ENCODE measurements around the gene CCT2.

Gene CCT2

DNA sequence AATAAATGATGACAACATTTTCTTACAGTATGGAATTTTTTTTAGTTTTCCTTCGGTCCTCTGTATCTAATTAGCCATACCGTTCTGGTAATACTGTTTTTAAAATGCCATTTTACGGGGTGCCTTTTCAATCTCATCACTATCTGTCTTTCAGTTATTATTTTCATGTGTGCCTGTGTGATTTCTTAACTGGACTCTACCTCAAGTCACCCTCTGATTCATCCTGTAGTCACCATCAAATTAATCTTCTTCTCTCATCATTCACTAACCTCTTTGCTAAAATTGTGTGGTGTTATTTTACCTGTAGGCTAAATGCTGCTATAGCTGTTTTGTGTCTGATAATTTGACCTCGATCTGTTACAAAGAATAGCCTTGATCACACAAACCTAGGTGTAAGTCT is 16.0 kb upstream of the CCT2 start:
- DNase-seq (ENCODE audit: low spot score): peak; percentile 53
- CTCF ChIA-PET: interaction anchor here (0.8 to 2.7 kb wide), 3 partner anchors 11 to 180 kb away, joined by 3 to 12 read pairs (median 4); no protein-coding TSS in a partner anchor

DNA sequence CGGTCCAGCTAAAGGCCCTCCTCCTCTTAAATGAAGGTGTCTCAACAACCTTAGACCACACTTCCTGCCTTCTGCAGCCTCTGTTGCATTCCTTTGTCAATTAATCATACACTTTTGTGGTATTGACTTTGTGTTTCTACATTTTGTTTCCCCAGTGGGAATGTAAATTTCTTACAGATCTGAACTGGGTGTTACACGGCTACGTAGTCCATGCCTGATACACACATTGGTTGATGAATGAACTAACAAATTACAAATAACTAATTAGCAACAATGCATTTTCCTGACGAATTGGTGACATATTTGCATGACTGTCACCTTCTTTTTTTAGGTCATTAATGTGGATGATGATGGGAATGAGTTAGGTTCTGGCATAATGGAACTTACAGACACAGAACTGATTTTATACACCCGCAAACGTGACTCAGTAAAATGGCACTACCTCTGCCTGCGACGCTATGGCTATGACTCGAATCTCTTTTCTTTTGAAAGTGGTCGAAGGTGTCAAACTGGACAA is 15.2 kb upstream of the CCT2 start:
- no peak overlapping the region for H3K27ac ChIP-seq
- TF ChIP-seq, protein P1, sequence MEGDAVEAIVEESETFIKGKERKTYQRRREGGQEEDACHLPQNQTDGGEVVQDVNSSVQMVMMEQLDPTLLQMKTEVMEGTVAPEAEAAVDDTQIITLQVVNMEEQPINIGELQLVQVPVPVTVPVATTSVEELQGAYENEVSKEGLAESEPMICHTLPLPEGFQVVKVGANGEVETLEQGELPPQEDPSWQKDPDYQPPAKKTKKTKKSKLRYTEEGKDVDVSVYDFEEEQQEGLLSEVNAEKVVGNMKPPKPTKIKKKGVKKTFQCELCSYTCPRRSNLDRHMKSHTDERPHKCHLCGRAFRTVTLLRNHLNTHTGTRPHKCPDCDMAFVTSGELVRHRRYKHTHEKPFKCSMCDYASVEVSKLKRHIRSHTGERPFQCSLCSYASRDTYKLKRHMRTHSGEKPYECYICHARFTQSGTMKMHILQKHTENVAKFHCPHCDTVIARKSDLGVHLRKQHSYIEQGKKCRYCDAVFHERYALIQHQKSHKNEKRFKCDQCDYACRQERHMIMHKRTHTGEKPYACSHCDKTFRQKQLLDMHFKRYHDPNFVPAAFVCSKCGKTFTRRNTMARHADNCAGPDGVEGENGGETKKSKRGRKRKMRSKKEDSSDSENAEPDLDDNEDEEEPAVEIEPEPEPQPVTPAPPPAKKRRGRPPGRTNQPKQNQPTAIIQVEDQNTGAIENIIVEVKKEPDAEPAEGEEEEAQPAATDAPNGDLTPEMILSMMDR (conservative IDR thresholded peaks at IDR 0.05; ENCODE audit: low read depth): no peak
- ChIA-PET CTCF (interaction anchor here (0.6 to 2.7 kb wide), 6 partner anchors 8 to 1007 kb away, joined by 3 to 16 read pairs (median 4); partner anchors contain the start of gene FRS2), POLR2A (ENCODE audit: low non-redundant PET) (interaction anchor here (1.2 kb wide), 1 partner anchor 100 kb away, joined by 3 read pairs; the partner anchor contains the start of gene FRS2)
- peak; percentile 46 for DNase-seq (ENCODE audit: low spot score)

More for the DNA sequence above, 16.0 kb upstream of the CCT2 start:
- TF ChIP-seq, protein P1 (conservative IDR thresholded peaks at IDR 0.05; ENCODE audit: low read depth): no peak
- H3K27ac ChIP-seq: no peak overlapping the region
- POLR2A ChIA-PET (ENCODE audit: low non-redundant PET): interaction anchor here (1.2 kb wide), 1 partner anchor 99 kb away, joined by 3 read pairs; the partner anchor contains the start of gene FRS2

DNA sequence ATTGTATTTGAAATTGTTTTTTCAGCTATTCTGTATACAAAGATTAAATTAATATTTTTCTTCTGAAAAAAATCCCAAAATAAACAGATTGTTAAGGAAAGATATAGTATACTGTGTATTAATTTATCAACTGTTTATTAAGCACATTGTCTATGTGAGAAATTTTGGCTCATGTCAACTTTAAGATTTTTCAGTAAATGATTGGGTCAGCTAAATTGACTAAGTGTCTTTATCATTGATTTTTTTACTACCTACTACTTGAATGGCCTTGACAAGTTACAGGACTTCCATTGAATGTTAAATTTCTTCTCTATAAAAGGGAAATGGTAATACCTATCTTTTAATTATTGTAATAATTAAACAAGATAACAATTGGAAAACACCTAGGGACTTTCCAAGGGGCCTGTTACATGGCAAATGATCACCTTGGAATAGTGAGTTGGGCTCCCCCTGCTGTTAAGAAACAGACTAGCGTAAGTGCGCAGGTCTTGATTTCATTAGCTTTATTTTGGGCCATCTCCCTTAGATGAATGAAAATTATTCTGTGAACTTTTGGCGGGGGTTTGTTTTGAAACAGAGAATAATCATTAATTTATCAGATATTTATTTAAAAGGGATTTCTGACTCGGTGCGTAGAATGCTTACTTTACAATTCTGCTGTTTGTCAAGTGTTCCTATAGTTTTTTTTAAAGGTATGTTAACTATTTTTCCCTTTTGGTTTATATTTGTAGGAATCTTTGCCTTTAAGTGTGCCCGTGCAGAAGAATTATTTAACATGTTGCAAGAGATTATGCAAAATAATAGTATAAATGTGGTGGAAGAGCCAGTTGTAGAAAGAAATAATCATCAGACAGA is 14.5 kb upstream of the CCT2 start:
- TF ChIP-seq, protein P1 (conservative IDR thresholded peaks at IDR 0.05; ENCODE audit: low read depth): peak; percentile 82
- POLR2A ChIA-PET (ENCODE audit: low non-redundant PET): no interaction called here
- CTCF ChIA-PET: interaction anchor here (0.6 to 2.7 kb wide), 12 partner anchors 8 to 1129 kb away, joined by 3 to 16 read pairs (median 4); partner anchors contain the start of genes FRS2 and LRRC10
- no peak overlapping the region for H3K27ac ChIP-seq
- DNase-seq (ENCODE audit: low spot score): peak; percentile 52

DNA sequence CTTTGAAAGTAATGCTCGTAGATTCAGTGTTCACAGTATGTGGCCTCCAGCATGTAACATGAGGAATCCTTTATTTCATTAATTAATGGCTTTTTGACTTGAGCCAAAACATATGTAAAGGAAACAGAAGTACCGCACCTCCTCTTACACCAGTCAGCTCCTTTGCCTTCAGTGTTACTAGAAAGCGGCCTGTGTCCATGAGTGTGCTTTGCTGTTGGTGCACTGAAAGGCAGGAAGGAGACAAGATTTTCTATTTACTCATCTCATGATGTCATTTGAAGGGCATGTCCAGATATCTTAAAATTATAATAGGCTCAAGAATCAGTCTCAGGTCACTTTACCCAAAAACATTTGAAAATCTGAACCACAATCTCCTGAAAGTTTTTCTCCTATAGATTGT is 9.9 kb upstream of the CCT2 start:
- no peak for DNase-seq (ENCODE audit: low spot score)
- H3K27ac ChIP-seq: no peak overlapping the region
- POLR2A ChIA-PET (ENCODE audit: low non-redundant PET): no interaction called here
- TF ChIP-seq, protein P1 (conservative IDR thresholded peaks at IDR 0.05; ENCODE audit: low read depth): no peak
- CTCF ChIA-PET: interaction anchor here (0.7 kb wide), 1 partner anchor 105 kb away, joined by 3 read pairs; the partner anchor contains the start of gene FRS2

DNA sequence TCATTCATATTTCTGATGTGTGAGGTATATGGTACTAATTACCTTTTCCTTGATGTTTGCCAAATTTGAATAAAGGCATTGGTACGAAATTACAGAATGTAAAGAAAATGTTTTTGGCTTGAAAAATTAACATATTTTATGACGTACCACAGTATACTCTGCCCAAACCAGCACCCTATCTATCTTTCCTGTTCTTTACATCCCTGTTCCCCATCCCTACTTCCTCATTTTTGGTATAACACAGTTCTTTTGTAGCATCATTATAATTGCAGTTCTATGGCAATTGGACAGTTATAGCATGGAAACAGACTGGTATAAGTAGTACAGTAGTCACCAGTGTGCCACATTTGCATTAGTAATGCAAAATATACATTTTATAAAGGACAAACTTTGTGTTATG is 7.0 kb upstream of the CCT2 start:
- TF ChIP-seq, protein P1 (conservative IDR thresholded peaks at IDR 0.05; ENCODE audit: low read depth): no peak
- ChIA-PET POLR2A (ENCODE audit: low non-redundant PET) (no interaction called here), CTCF (no interaction called here)
- no peak for DNase-seq (ENCODE audit: low spot score)
- H3K27ac ChIP-seq: no peak overlapping the region

DNA sequence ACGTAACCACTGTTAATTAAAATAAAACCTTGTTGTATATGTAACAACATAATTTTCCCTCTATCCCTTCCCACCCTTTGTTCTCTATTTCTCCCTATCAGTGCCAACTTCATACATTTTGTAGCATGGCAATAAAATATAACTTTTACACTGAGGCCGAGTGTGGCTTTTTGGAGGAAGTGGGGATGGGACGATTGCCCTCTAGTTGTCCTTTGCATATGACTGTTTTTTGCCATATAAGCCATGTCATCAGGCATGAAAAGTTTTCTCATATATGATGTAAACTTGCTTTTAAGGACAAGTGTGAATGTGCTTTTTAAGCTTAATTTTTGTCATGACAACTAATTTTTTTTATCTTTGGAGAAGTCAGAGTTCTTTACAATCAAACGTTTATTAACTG is 6.2 kb upstream of the CCT2 start:
- ChIA-PET CTCF (interaction anchor here (1.8 kb wide), 1 partner anchor 9 kb away, joined by 12 read pairs; no protein-coding TSS in a partner anchor), POLR2A (ENCODE audit: low non-redundant PET) (no interaction called here)

More for the DNA sequence above, 6.2 kb upstream of the CCT2 start:
- DNase-seq (ENCODE audit: low spot score): no peak
- no peak overlapping the region for H3K27ac ChIP-seq
- TF ChIP-seq, protein P1 (conservative IDR thresholded peaks at IDR 0.05; ENCODE audit: low read depth): no peak
